GM18511 (cell line): Measurements from ENCODE around the gene KIF21A.

ENCODE experiments used
- ATAC-seq: cut with Tn5 transposase; IDR thresholded peaks from one replicate; pipeline ENCODE4 v1.9.1; 2021; ENCODE audit warnings: mild to moderate bottlenecking, moderate library complexity; ENCODE audit not compliant: unreplicated experiment

The KIF21A gene

GRCh38 chr12:39431797-39432196 is 11.1 kb downstream of the KIF21A start:
- no peak for ATAC-seq

- ATAC-seq = no peak
These were observed 11.7 kb downstream of the KIF21A start for GRCh38 chr12:39431002-39431796.

- no peak for ATAC-seq
These were observed 13.1 kb downstream of the KIF21A start for GRCh38 chr12:39429809-39430208.

- ATAC-seq = no peak
These were observed 15.5 kb downstream of the KIF21A start for GRCh38 chr12:39427360-39427808.

- no peak for ATAC-seq
These were observed 16.2 kb downstream of the KIF21A start for GRCh38 chr12:39426636-39427240.

GRCh38 chr12:39420043-39420442 is 22.9 kb downstream of the KIF21A start:
- ATAC-seq = no peak

GRCh38 chr12:39419471-39419870 is 23.4 kb downstream of the KIF21A start:
- ATAC-seq = no peak

- no peak for ATAC-seq
These were observed 25.0 kb downstream of the KIF21A start for GRCh38 chr12:39417916-39418315.

GRCh38 chr12:39413836-39414771 is 28.8 kb downstream of the KIF21A start:
- no peak for ATAC-seq

- no peak for ATAC-seq
These were observed 30.7 kb downstream of the KIF21A start for GRCh38 chr12:39412210-39412609.

GRCh38 chr12:39406262-39406661 is 36.7 kb downstream of the KIF21A start:
- no peak for ATAC-seq

GRCh38 chr12:39405580-39405979 is 37.3 kb downstream of the KIF21A start:
- ATAC-seq = no peak

GRCh38 chr12:39404000-39404399 is 38.9 kb downstream of the KIF21A start:
- ATAC-seq = no peak

GRCh38 chr12:39403376-39403775 is 39.5 kb downstream of the KIF21A start:
- ATAC-seq = no peak

GRCh38 chr12:39402922-39403321 is 40.0 kb downstream of the KIF21A start:
- ATAC-seq = no peak

GRCh38 chr12:39401459-39401858 is 41.5 kb downstream of the KIF21A start:
- no peak for ATAC-seq

GRCh38 chr12:39395866-39396265 is 47.1 kb downstream of the KIF21A start:
- ATAC-seq = no peak

- no peak for ATAC-seq
These were observed 49.0 kb downstream of the KIF21A start for GRCh38 chr12:39393890-39394289.

GRCh38 chr12:39393179-39393578 is 49.7 kb downstream of the KIF21A start:
- no peak for ATAC-seq

GRCh38 chr12:39392154-39392925 is 50.6 kb downstream of the KIF21A start:
- no peak for ATAC-seq

- ATAC-seq = no peak
These were observed 52.2 kb downstream of the KIF21A start for GRCh38 chr12:39390752-39391151.
